OCI-LY1 (cell line): ENCODE results near the gene FAIM.

Experiments used
- H2AFZ ChIP-seq: fragments of 200-600 bp; sonication (generic), shearing (Covaris generic); 2 replicates; pipeline ENCODE4 v1.6.0; 2014; ENCODE audit warnings: antibody characterized with exemption, mild to moderate bottlenecking, low read length
- H3F3A ChIP-seq: fragments of 200-600 bp; sonication (generic), shearing (Covaris generic); 2 replicates; pipeline ENCODE4 v1.6.0; 2014; ENCODE audit warnings: mild to moderate bottlenecking, antibody characterized with exemption, low read length, moderate library complexity; ENCODE audit not compliant: insufficient read depth
- H3K27ac ChIP-seq: fragments of 200-600 bp; sonication (generic); 2 replicates; pipeline ENCODE4 v1.5.1; 2014; ENCODE audit warnings: low read length, mixed run types, mild to moderate bottlenecking, low read depth; ENCODE audit not compliant: poor library complexity, severe bottlenecking
- H3K27me3 ChIP-seq: fragments of 200-600 bp; sonication (generic); 2 replicates; pipeline ENCODE4 v1.6.0; 2014; ENCODE audit warnings: antibody characterized with exemption, mild to moderate bottlenecking, low read length, moderate library complexity; ENCODE audit not compliant: insufficient read depth
- H3K36me3 ChIP-seq: fragments of 200-600 bp; sonication (generic); 2 replicates; pipeline ENCODE4 v1.6.1; 2014; ENCODE audit warnings: mild to moderate bottlenecking, antibody characterized with exemption, low read length, moderate library complexity, mixed read lengths; ENCODE audit not compliant: insufficient read depth
- H3K4me1 ChIP-seq: fragments of 200-600 bp; sonication (generic); 2 replicates; pipeline ENCODE4 v1.5.1; 2014; ENCODE audit warnings: mild to moderate bottlenecking, low read length, moderate library complexity; ENCODE audit not compliant: insufficient read depth, severe bottlenecking
- H3K4me2 ChIP-seq: fragments of 200-600 bp; sonication (generic), shearing (Covaris generic); 2 replicates; pipeline ENCODE4 v1.6.1; 2014; ENCODE audit warnings: low read length
- H3K4me3 ChIP-seq: fragments of 200-600 bp; sonication (generic); 2 replicates; pipeline ENCODE4 v1.5.1; 2014; ENCODE audit warnings: low read length, low read depth, mild to moderate bottlenecking, mixed read lengths; ENCODE audit not compliant: poor library complexity, severe bottlenecking
- H3K79me2 ChIP-seq: fragments of 200-600 bp; shearing (Covaris generic); 2 replicates; pipeline ENCODE4 v1.6.1; 2016; ENCODE audit warnings: mixed run types, low read length, mixed read lengths; ENCODE audit not compliant: insufficient read depth
- H3K9ac ChIP-seq: fragments of 200-600 bp; sonication (generic), shearing (Covaris generic); 2 replicates; pipeline ENCODE4 v1.6.1; 2014; ENCODE audit warnings: mild to moderate bottlenecking, low read length, mixed read lengths
- H3K9me2 ChIP-seq: fragments of 200-600 bp; sonication (generic), shearing (Covaris generic); 2 replicates; pipeline ENCODE4 v1.6.1; 2014; ENCODE audit warnings: low read depth, mild to moderate bottlenecking, low read length, mixed read lengths
- H3K9me3 ChIP-seq: fragments of 200-600 bp; shearing (Covaris generic); 2 replicates; pipeline ENCODE4 v1.6.1; 2014; ENCODE audit warnings: low read length, mixed read lengths
- H4K20me1 ChIP-seq: fragments of 200-600 bp; sonication (generic), shearing (Covaris generic); 2 replicates; pipeline ENCODE4 v1.6.0; 2016; ENCODE audit warnings: mild to moderate bottlenecking, low read length; ENCODE audit not compliant: insufficient read depth
- EZH2 ChIP-seq: fragments of 200-600 bp; sonication (generic), shearing (Covaris generic); IDR thresholded peaks from 2 replicates; pipeline ENCODE4 v1.8.0; 2017; ENCODE audit warnings: borderline replicate concordance, mixed run types, mild to moderate bottlenecking, antibody characterized with exemption, low read length, moderate library complexity, mixed read lengths
- TF ChIP-seq, protein P1 (sequence below): fragments of 200-600 bp; sonication (generic), shearing (Covaris generic); IDR thresholded peaks from 2 replicates; pipeline ENCODE4 v1.5.1; 2017; ENCODE audit warnings: mild to moderate bottlenecking, antibody characterized with exemption, low read length, moderate library complexity, mixed read lengths

FAIM gene

DNA sequence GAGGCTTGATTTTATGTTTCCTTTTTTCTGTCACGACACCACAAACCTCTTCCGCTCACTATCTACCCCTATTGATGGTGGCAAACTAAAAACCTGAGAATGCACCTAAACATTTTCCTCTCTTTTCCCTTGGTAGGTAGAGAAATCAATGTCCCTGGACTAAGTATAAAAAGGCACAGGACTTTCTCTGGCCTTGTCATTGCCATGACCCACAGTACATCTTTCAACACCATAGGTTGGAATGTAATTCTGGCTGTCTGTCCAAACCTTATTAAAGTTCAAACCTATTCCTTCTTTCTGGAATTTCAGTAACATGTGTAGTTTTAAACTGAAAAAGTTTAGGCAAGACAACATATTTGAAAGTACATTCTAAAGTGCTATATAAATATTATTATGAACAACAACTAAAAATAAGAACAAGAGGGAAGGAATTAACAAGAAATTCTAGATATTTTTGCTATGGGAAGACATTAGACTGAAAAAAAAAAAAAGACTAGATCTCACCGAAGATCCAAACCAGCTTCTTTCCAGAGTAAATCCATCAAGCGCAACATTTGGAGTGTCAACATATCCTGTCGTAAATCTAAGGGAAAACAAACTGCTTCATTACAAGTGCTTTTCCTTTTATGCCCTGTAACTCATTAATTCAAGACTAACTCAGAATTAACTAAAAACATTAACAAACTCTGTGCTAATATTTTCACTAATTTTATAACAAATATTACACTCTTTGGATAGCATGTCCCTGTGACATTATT, 73.1 kb downstream of the FAIM start:
- Histone ChIP-seq H3K9ac (no peak overlapping the region), H3K27me3 (no peaks in the 10 kb centered on the region), H4K20me1 (no peaks in the 10 kb centered on the region), H3K79me2 (no peaks in the 10 kb centered on the region), H3F3A (no peaks in the 10 kb centered on the region; the same call in 1 of the 2 replicates), H3K27ac (no peak overlapping the region), H3K4me2 (no peak overlapping the region), H2AFZ (no peak overlapping the region), H3K4me3 (no peak overlapping the region), H3K9me2 (no peaks in the 10 kb centered on the region), H3K4me1 (peaks cover 13% of the 10 kb centered on the region), H3K36me3 (peaks cover 18% of the 10 kb centered on the region), H3K9me3 (peaks cover 2% of the 10 kb centered on the region)
- no peak for TF ChIP-seq EZH2
- TF ChIP-seq, protein P1, sequence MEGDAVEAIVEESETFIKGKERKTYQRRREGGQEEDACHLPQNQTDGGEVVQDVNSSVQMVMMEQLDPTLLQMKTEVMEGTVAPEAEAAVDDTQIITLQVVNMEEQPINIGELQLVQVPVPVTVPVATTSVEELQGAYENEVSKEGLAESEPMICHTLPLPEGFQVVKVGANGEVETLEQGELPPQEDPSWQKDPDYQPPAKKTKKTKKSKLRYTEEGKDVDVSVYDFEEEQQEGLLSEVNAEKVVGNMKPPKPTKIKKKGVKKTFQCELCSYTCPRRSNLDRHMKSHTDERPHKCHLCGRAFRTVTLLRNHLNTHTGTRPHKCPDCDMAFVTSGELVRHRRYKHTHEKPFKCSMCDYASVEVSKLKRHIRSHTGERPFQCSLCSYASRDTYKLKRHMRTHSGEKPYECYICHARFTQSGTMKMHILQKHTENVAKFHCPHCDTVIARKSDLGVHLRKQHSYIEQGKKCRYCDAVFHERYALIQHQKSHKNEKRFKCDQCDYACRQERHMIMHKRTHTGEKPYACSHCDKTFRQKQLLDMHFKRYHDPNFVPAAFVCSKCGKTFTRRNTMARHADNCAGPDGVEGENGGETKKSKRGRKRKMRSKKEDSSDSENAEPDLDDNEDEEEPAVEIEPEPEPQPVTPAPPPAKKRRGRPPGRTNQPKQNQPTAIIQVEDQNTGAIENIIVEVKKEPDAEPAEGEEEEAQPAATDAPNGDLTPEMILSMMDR = no peak

DNA sequence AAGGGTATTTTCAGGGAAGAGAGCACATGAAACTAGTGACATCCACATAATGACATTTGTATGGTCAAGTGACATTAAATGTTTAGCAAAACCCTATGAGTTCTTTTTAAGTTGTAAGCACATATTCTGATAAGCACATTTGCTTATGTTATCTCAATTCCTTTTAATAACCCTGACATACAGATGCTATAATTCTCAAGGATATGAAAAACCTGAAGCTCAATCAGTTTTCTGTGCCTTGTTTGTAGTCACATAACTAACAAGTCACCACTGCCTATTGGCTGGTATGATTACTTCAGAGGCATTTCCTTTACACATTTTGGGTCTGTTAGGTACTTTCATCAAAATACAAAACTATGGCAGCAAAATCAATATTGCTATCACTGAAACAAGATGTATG, 74.1 kb downstream of the FAIM start:
- TF ChIP-seq, protein P1 = no peak
- TF ChIP-seq EZH2 = no peak
- Histone ChIP-seq H4K20me1 (no peaks in the 10 kb centered on the region), H3K9me2 (no peaks in the 10 kb centered on the region), H3K9ac (no peak overlapping the region), H3K4me3 (no peak overlapping the region), H3K9me3 (no peaks in the 10 kb centered on the region), H3K36me3 (peaks cover 12% of the 10 kb centered on the region), H3F3A (no peaks in the 10 kb centered on the region; the same call in 1 of the 2 replicates), H3K27ac (no peak overlapping the region), H3K4me2 (no peak overlapping the region), H2AFZ (no peak overlapping the region), H3K4me1 (peaks cover 23% of the 10 kb centered on the region), H3K79me2 (no peaks in the 10 kb centered on the region), H3K27me3 (no peaks in the 10 kb centered on the region)
